Stimulated activated CD8-positive, alpha-beta memory T cell treated with anti-CD3 and anti-CD28 coated beads, Interleukin-4, amount 100 ng/mL, for 4 hours (primary cell): Measurements from ENCODE around the gene FBXW7.
A peak's percentile ranks its signal among the peaks of the same experiment; 100 is the strongest.

Experiments
- DNase-seq, 2 donors: peaks; one replicate each; pipeline ENCODE4 v3.0.0-alpha.2; 2020; ENCODE audit warnings: low read depth in 2 of 2, low spot score in 1 of 2

FBXW7 gene, protein sequence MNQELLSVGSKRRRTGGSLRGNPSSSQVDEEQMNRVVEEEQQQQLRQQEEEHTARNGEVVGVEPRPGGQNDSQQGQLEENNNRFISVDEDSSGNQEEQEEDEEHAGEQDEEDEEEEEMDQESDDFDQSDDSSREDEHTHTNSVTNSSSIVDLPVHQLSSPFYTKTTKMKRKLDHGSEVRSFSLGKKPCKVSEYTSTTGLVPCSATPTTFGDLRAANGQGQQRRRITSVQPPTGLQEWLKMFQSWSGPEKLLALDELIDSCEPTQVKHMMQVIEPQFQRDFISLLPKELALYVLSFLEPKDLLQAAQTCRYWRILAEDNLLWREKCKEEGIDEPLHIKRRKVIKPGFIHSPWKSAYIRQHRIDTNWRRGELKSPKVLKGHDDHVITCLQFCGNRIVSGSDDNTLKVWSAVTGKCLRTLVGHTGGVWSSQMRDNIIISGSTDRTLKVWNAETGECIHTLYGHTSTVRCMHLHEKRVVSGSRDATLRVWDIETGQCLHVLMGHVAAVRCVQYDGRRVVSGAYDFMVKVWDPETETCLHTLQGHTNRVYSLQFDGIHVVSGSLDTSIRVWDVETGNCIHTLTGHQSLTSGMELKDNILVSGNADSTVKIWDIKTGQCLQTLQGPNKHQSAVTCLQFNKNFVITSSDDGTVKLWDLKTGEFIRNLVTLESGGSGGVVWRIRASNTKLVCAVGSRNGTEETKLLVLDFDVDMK

GRCh38 chr4:152535903-152536544 is at the start of gene FBXW7:
Gene FBXW7, minus strand, starts transcription at chr4:152536092. Its CDS starts 124,289 bp downstream, at chr4:152411803.
- DNase-seq, result peak; percentile 99

DNA sequence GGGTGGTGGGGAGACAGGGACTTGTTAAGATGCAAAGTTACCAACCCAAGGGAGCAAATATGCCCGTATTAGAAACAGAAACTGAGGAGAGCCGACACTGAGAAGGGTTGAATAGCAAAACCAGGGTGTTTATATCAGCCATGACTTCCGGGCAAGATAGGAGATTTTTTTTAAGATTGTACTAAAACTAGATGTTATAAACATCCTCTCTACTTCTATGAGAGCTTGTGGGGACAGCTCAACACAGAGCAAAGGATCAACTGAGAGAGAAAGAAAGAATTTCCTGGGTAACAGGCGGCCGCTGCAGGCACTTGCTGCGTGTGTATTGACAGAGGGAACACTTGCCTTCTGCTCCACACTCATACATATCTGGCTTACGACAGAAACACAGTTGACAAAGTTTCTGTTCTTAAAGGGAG is 49.1 kb upstream of the FBXW7 start:
- no peak for DNase-seq

- no peak for DNase-seq
Measured at GRCh38 chr4:152581536-152582160, 45.8 kb upstream of the FBXW7 start.

GRCh38 chr4:152579916-152580315 is 44.0 kb upstream of the FBXW7 start:
- no peak for DNase-seq

- no peak for DNase-seq
Measured at GRCh38 chr4:152579107-152579764, 43.3 kb upstream of the FBXW7 start.

- DNase-seq, result no peak
Measured at GRCh38 chr4:152578670-152579069, 42.8 kb upstream of the FBXW7 start.

DNA sequence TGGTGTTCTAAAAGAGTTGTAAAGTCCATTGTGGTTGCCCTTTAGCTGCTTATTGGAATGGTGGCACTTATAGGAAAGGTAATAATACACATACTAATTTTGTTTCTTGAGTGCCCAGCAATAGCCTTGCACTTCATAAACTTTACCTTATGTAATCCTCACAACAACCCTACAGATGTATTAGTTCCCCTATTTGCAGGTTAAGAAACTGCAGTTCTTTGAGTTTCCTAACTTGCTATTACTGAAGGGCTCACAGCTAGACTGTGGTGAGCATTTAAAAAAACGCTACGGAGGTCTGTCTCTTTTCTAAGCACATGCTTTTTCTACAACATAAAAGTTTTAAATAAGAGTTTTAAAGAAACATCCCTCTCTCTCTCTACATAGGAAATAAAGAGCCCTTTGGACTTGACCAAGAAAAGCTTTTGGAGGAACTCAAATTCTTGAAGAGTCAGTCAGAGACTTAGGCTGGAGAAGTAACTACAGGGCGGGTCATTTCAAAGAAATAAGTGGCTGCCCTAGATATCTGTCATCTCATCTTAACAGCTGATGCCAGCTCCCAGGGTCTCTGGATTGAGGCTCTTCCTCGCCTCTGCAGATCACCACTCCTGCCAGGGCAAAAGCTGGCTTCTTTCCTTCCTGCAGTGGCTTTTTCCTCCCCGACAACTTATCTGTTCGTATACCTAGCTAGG is 42.0 kb upstream of the FBXW7 start:
- DNase-seq, result no peak

DNA sequence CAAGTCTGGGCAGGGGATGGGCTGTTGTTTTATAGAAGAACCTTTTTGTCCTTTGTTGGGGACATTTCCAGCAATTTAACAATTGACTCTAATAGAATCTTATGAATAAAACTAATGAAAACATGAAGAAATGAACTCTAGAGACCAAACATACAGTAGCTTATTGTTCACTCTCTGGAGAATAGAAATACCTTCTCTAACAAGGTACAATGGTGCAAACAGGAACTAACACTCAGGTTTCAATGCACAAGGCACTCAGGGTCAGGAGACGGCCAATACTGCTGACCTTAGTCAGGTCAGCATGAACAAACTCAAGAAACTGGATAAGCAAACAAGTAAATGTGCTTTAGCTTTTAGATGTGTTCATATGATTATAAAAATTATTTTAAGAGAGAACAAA is 39.6 kb upstream of the FBXW7 start:
- DNase-seq, result no peak

DNA sequence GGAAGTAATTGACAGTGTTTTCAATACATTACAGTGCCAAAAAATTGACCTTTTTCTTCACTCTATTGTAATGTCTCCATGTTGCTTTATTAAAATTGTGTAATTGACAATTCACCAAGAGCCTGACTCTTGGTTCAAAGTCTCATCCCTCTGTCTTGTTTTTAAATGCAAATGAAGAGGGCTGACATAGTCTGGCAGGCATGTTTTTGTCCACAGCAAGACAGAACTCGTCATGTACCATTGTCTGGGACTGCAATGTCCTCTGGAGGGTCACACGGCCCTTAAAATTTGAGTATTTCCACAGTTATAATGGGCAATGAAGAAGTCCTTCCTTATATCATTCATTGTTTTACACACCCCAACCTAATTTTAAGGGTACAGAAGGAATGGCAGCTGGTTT is 38.0 kb upstream of the FBXW7 start:
- DNase-seq, result no peak

DNA sequence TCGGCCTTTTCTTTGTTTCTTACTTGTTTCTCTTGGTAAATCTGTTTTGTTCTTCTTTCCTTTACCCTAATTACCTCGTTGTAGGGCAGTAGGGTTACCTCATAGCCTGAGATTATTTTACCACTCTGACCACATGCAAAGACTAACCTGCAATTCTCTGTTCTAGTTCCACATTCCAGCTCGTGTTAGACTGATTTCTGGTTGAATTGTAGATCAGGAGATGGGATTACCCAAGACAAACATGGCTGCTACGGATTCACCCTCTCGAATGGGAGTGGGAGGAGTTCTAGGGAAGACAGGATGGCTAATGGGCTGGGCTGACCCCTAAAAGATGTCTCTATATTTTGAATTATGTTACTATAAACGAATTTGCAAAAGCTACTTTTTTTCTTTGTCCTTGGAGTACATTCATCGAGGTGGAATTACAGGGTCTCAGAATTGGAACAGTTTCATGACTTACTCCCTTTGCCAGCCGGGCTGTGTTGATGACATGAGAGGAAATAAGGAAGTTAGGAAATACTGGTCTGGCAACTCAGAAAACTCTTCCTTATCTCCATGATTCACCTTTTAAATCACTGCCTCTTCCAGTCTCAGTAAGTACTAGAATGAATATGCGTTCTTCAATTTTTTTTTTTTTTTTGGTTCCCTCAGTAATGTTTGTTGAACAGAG is 36.7 kb upstream of the FBXW7 start:
- DNase-seq, result no peak

- DNase-seq, result no peak
Measured at GRCh38 chr4:152571770-152572169, 35.9 kb upstream of the FBXW7 start.

DNA sequence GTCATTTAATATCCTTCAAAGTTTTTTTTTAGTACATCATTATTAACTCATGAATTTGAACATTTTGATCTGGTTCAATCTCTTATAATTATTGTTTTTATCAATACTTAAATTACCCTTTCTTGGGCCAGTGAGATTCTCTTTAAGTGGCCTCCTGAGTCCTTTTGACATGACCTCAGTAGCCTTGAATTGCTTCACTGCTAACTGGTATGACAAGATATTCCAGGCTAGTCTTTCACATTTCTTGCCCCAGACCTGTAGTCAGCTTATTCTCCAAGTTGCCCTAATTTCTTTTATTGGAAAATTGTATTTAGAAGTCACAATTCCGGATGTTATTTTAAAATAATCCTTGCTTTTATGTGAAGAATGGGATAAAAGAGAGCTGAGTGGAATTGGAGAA is 35.4 kb upstream of the FBXW7 start:
- DNase-seq, result no peak

GRCh38 chr4:152565333-152565732 is 29.4 kb upstream of the FBXW7 start:
- DNase-seq, result no peak

DNA sequence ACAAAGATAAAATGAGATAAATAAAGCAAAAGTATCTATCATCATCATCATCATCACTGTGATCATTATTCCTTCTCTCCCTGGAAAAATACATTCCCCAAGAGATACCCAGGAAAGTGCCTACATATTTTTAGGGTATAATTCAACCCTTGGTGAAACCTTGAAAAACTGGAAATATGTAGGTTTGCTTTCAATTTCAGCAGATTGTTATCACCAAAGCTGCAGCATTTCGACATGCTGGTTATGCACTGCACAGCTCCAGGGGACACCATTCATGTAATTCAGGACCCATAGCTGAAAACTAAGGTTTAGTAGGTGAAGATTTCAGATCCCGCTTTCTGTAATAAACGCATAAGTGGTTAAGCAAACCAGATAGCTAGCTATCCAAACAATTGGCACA is 28.4 kb upstream of the FBXW7 start:
- no peak for DNase-seq

GRCh38 chr4:152563209-152563608 is 27.3 kb upstream of the FBXW7 start:
- no peak for DNase-seq

GRCh38 chr4:152559641-152560040 is 23.7 kb upstream of the FBXW7 start:
- no peak for DNase-seq

GRCh38 chr4:152558396-152558795 is 22.5 kb upstream of the FBXW7 start:
- no peak for DNase-seq

- no peak for DNase-seq
Measured at GRCh38 chr4:152556834-152557233, 20.9 kb upstream of the FBXW7 start.

GRCh38 chr4:152556283-152556682 is 20.4 kb upstream of the FBXW7 start:
- DNase-seq, result no peak

DNA sequence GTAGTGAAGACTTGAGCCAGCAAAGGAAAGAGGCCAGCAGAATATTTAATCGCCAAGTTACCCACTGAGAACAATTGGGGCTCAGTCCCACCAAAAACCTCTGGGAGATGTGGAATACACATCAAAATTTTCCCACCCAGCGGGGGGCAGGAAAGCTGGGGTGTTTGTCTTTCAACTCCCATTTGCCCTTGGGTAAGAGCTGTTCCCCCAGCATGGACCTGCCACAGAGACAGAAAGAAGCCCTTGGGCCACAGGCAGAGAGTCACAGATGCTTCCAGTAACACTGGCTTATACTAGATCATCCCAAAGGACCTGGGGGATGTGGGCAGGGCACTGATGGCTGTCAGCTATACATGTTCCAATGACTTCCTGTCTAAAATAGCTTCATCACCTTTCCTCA is 18.9 kb upstream of the FBXW7 start:
- no peak for DNase-seq
